Measurements from ENCODE around the gene PIK3CG. TPM values are rescaled to one million over a fixed set of nuclear protein-coding genes. Genes with fewer than 3 reads are reported as not detected.
"Not testable (repeated sequence)": the region's sequence is repeated elsewhere in the genome, so short reads cannot be mapped to it uniquely, and the experiment has no call there.

PIK3CG gene
- polyA plus RNA-seq, 2 donors, result 0.09 to 0.22 TPM

DNA sequence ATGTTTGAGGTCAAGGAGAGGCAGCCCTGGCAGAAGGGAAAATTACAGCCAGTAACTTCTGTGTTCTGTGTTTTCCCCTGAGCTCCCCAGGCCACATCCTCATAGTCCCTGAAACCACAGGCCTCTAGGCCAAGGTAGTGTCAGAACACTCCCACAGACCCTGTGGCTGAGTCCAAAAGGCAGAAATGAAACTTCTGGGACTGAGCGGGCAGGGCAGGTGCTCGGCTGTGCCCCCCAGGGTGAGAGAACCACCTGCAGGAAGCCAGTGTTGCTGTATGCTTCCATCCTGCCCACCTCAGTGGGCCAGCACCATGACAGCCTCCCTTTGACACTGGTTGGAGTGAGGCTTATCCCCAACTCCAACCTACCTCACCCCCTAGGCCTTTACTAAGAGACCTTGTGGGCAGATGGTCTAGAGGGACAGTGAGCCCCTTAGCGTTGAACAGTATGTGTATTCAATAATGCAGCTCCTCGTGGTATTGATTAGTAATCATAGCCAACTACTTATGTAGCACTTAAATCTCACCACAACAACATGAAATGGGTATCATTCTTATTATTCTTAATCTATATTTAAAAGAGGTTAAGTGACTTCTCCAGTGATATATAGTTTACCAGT is 30.3 kb downstream of the PIK3CG start:
- H3K27ac ChIP-seq (ENCODE audit: low read depth in 2 of 2, low read length in 1 of 2), result no peak overlapping the region

DNA sequence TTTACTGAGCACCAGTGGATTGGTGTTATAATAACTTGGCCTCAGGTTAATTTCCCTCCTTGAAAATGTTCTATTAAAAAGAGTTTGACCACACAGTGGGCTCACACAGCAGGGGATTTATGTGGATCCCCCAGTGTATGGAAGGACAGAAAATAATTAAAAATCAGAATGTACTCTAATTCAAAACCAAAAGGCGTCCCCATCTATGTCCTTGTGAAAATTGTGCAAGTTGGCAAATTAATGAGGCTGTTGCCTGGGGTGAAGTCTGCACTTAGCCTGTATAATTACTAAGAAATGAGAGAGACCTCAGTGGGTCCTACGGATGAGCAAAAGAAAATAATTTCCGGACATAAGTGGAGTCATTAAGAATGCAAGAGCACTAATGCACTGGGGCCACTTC is 31.1 kb downstream of the PIK3CG start:
- Histone ChIP-seq H3K36me3 (ENCODE audit: control insufficient read depth in 2 of 2, insufficient read depth in 2 of 2, low read length in 1 of 2) (no peaks in the 10 kb centered on the region), H3K27ac (ENCODE audit: low read depth in 2 of 2, low read length in 1 of 2) (no peak overlapping the region), H3K27me3 (ENCODE audit: control insufficient read depth in 1 of 2, insufficient read depth in 2 of 2, low read length in 2 of 2) (no peaks in the 10 kb centered on the region), H3K9me3 (ENCODE audit: control insufficient read depth in 2 of 2, insufficient read depth in 1 of 2, low read depth in 1 of 2, low read length in 1 of 2) (no peaks in the 10 kb centered on the region), H3K4me3 (ENCODE audit: low read depth in 1 of 2, low read length in 2 of 2) (no peak overlapping the region), H3K4me1 (ENCODE audit: control insufficient read depth in 2 of 2, insufficient read depth in 2 of 2, low read length in 1 of 2) (no peaks in the 10 kb centered on the region)
- 88 to 93% methylated on average over 3 of the region's 3 CpGs for WGBS, 2 donors

More for the DNA sequence above, 30.3 kb downstream of the PIK3CG start:
- Histone ChIP-seq H3K4me3 (ENCODE audit: low read depth in 1 of 2, low read length in 2 of 2) (no peak overlapping the region), H3K36me3 (ENCODE audit: control insufficient read depth in 2 of 2, insufficient read depth in 2 of 2, low read length in 1 of 2) (no peaks in the 10 kb centered on the region), H3K4me1 (ENCODE audit: control insufficient read depth in 2 of 2, insufficient read depth in 2 of 2, low read length in 1 of 2) (no peaks in the 10 kb centered on the region), H3K9me3 (ENCODE audit: control insufficient read depth in 2 of 2, insufficient read depth in 1 of 2, low read depth in 1 of 2, low read length in 1 of 2) (no peaks in the 10 kb centered on the region), H3K27me3 (ENCODE audit: control insufficient read depth in 1 of 2, insufficient read depth in 2 of 2, low read length in 2 of 2) (no peaks in the 10 kb centered on the region)
- 74 to 84% methylated on average over 4 of the region's 4 CpGs for WGBS, 2 donors

DNA sequence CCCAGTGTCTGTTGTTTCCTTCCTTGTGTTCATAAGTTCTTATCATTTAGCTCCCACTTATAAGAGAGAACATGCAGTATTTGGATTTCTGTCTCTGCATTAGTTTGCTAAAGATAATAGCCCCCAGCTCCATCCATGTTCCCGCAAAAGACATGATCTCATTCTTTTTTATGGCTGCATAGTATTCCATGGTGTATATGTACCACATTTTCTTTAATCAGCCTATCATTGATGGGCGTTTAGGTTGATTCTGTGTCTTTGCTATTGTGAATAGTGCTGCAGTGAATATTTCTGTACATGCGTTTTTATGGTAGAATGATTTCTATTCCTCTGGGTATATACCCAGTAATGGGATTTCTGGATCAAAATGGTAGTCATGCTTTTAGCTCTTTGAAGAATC is 32.5 kb downstream of the PIK3CG start:
- not testable (repeated sequence) for H3K36me3 ChIP-seq (ENCODE audit: control insufficient read depth in 2 of 2, insufficient read depth in 2 of 2, low read length in 1 of 2)
- 87 to 89% methylated on average over 3 of the region's 3 CpGs for WGBS, 2 donors

DNA sequence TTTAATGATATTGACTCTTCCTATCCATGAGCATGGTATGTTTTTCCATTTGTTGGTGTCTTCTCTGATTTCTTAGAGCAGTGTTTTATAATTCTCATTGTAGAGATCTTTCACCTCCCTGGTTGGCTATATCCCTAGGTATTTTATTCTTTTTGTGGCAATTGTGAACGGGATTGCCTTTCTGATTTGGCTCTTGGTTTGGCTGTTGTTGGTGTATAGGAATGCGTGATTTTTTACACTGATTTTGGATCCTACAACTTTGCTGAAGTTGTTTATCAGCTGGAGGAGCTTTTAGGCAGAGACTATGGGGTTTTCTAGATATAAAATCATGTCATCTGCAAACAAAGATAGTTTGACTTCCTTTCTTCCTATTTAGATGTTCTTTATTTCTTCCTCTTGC is 33.9 kb downstream of the PIK3CG start:
- H3K27me3 ChIP-seq (ENCODE audit: control insufficient read depth in 1 of 2, insufficient read depth in 2 of 2, low read length in 2 of 2); H3K4me3 ChIP-seq (ENCODE audit: low read depth in 1 of 2, low read length in 2 of 2); H3K27ac ChIP-seq (ENCODE audit: low read depth in 2 of 2, low read length in 1 of 2); H3K4me1 ChIP-seq (ENCODE audit: control insufficient read depth in 2 of 2, insufficient read depth in 2 of 2, low read length in 1 of 2); H3K36me3 ChIP-seq (ENCODE audit: control insufficient read depth in 2 of 2, insufficient read depth in 2 of 2, low read length in 1 of 2); H3K9me3 ChIP-seq (ENCODE audit: control insufficient read depth in 2 of 2, insufficient read depth in 1 of 2, low read depth in 1 of 2, low read length in 1 of 2): not testable (repeated sequence)
- WGBS, 2 donors, result 73 to 85% methylated on average over 2 of the region's 2 CpGs

More for the DNA sequence above, 32.5 kb downstream of the PIK3CG start:
- not testable (repeated sequence) for H3K4me1 ChIP-seq (ENCODE audit: control insufficient read depth in 2 of 2, insufficient read depth in 2 of 2, low read length in 1 of 2); H3K27me3 ChIP-seq (ENCODE audit: control insufficient read depth in 1 of 2, insufficient read depth in 2 of 2, low read length in 2 of 2); H3K27ac ChIP-seq (ENCODE audit: low read depth in 2 of 2, low read length in 1 of 2); H3K4me3 ChIP-seq (ENCODE audit: low read depth in 1 of 2, low read length in 2 of 2); H3K9me3 ChIP-seq (ENCODE audit: control insufficient read depth in 2 of 2, insufficient read depth in 1 of 2, low read depth in 1 of 2, low read length in 1 of 2)

DNA sequence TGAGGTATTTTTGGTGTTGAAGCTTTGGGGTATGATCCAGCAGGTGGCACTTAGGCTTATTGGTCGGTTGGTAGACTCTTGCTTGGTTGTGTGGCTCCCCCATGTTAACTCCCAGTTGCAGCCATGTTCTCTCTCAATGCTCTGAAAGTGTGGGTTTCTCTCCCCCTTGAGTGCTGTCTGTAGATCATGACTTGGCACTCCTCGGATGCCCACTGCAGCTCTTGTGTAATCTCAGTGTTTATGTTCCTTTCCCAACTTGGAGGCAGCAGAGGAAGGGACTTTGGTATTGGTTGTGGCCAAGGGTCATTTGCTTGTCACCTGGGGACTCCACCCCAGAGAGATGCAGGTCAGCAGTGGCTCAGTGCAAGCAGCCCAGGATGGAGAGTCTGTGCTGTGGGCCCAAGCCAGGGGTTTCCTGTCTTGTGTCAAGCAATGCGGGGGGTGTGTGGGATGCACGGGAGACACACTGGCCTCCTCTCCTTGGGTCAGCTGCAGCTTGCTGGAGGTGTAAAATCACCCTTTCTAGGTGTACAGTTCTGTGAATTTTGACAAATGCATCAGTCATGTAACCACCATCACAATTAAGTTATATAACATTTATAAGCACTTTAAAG is 36.9 kb downstream of the PIK3CG start:
- no peaks in the 10 kb centered on the region for H3K36me3 ChIP-seq (ENCODE audit: control insufficient read depth in 2 of 2, insufficient read depth in 2 of 2, low read length in 1 of 2)
- H3K27ac ChIP-seq (ENCODE audit: low read depth in 2 of 2, low read length in 1 of 2), result no peak overlapping the region
- H3K4me3 ChIP-seq (ENCODE audit: low read depth in 1 of 2, low read length in 2 of 2), result no peak overlapping the region
- no peaks in the 10 kb centered on the region for H3K9me3 ChIP-seq (ENCODE audit: control insufficient read depth in 2 of 2, insufficient read depth in 1 of 2, low read depth in 1 of 2, low read length in 1 of 2)
- WGBS, 2 donors, result 87 to 88% methylated on average over 4 of the region's 4 CpGs
- H3K4me1 ChIP-seq (ENCODE audit: control insufficient read depth in 2 of 2, insufficient read depth in 2 of 2, low read length in 1 of 2), result no peaks in the 10 kb centered on the region
- H3K27me3 ChIP-seq (ENCODE audit: control insufficient read depth in 1 of 2, insufficient read depth in 2 of 2, low read length in 2 of 2), result no peaks in the 10 kb centered on the region

DNA sequence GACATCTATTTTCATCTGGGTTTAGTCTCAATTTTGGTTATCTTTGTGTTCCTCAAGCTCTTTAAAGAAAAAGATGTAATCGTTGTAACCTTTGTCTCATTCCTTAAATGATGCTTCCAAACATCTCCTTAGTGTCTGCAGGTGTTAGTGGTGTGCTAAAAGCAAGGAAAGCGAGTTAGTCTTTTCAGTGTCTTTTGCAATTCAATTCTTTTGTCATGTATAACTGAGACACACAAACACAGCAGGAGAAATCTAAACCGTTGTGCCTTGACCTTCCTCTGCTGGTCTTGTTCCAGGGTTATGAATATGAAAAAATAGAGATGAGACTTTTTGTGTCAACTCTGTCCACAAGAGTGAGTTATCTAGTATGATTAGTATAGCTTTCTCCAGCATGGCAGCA is 40.7 kb downstream of the PIK3CG start:
- Histone ChIP-seq H3K36me3 (ENCODE audit: control insufficient read depth in 2 of 2, insufficient read depth in 2 of 2, low read length in 1 of 2) (no peaks in the 10 kb centered on the region), H3K4me3 (ENCODE audit: low read depth in 1 of 2, low read length in 2 of 2) (no peak overlapping the region)
- 40 to 53% methylated on average over 3 of the region's 3 CpGs for WGBS, 2 donors

DNA sequence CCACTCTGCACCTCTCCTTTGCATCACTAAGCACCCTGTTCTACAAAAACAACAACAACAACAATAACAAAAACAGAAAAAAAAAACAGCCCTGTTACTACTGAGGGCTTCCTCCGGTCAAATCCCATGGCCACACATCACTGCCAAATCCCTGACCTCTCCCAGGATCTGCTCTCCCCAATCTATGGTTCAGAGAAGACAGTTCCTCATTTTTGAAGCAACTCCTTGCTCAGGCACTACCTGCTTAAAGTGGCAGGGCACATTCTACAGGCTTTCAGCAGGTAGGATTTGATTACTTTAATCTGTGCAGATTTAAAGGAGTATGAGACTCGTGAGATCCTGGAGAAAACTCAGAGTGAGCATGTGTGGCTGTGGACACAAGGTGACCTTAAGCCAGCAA is 46.9 kb downstream of the PIK3CG start:
- H3K9me3 ChIP-seq (ENCODE audit: control insufficient read depth in 2 of 2, insufficient read depth in 1 of 2, low read depth in 1 of 2, low read length in 1 of 2), result no peaks in the 10 kb centered on the region
- H3K4me3 ChIP-seq (ENCODE audit: low read depth in 1 of 2, low read length in 2 of 2), result no peak overlapping the region
- H3K27ac ChIP-seq (ENCODE audit: low read depth in 2 of 2, low read length in 1 of 2), result no peak overlapping the region
- no peaks in the 10 kb centered on the region for H3K4me1 ChIP-seq (ENCODE audit: control insufficient read depth in 2 of 2, insufficient read depth in 2 of 2, low read length in 1 of 2)
- WGBS, 2 donors, result 66% methylated on average over 2 of the region's 2 CpGs
- no peaks in the 10 kb centered on the region for H3K27me3 ChIP-seq (ENCODE audit: control insufficient read depth in 1 of 2, insufficient read depth in 2 of 2, low read length in 2 of 2)
- H3K36me3 ChIP-seq (ENCODE audit: control insufficient read depth in 2 of 2, insufficient read depth in 2 of 2, low read length in 1 of 2), result no peaks in the 10 kb centered on the region

More for the DNA sequence above, 40.7 kb downstream of the PIK3CG start:
- no peaks in the 10 kb centered on the region for H3K27me3 ChIP-seq (ENCODE audit: control insufficient read depth in 1 of 2, insufficient read depth in 2 of 2, low read length in 2 of 2)
- H3K27ac ChIP-seq (ENCODE audit: low read depth in 2 of 2, low read length in 1 of 2), result no peak overlapping the region
- no peaks in the 10 kb centered on the region for H3K4me1 ChIP-seq (ENCODE audit: control insufficient read depth in 2 of 2, insufficient read depth in 2 of 2, low read length in 1 of 2)
- no peaks in the 10 kb centered on the region for H3K9me3 ChIP-seq (ENCODE audit: control insufficient read depth in 2 of 2, insufficient read depth in 1 of 2, low read depth in 1 of 2, low read length in 1 of 2)

DNA sequence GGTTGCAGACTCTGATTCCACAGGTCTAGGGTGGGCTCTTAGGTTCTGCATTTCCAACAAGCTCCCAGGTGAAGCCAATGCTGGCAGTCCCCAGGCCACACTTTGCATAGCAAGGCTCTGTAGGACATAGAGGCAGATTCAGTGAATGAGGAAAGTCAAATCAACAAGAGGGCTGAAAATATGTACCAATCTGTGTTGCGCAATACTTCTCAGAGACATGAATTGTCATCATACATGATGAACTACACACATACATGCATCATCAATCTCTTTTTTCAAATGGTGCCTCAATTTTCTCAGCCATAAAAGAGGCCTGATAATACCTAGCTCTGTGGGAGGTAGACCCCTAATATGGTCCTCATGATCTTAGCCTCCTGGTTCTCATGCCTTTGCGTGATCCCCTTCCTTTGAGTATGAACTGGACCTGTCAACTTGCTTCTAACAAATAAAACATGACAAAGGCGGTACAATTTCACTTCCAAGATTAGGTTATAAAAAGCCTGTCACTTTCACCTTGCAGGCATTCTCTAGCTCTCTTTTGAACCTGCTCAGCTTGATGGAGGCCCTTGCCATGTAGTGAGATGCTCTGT is 49.0 kb downstream of the PIK3CG start:
- Histone ChIP-seq H3K27ac (ENCODE audit: low read depth in 2 of 2, low read length in 1 of 2) (no peak overlapping the region), H3K4me1 (ENCODE audit: control insufficient read depth in 2 of 2, insufficient read depth in 2 of 2, low read length in 1 of 2) (no peaks in the 10 kb centered on the region), H3K27me3 (ENCODE audit: control insufficient read depth in 1 of 2, insufficient read depth in 2 of 2, low read length in 2 of 2) (no peaks in the 10 kb centered on the region), H3K4me3 (ENCODE audit: low read depth in 1 of 2, low read length in 2 of 2) (no peak overlapping the region), H3K9me3 (ENCODE audit: control insufficient read depth in 2 of 2, insufficient read depth in 1 of 2, low read depth in 1 of 2, low read length in 1 of 2) (no peaks in the 10 kb centered on the region), H3K36me3 (ENCODE audit: control insufficient read depth in 2 of 2, insufficient read depth in 2 of 2, low read length in 1 of 2) (no peaks in the 10 kb centered on the region)
- 95 to 96% methylated on average over 3 of the region's 3 CpGs for WGBS, 2 donors

DNA sequence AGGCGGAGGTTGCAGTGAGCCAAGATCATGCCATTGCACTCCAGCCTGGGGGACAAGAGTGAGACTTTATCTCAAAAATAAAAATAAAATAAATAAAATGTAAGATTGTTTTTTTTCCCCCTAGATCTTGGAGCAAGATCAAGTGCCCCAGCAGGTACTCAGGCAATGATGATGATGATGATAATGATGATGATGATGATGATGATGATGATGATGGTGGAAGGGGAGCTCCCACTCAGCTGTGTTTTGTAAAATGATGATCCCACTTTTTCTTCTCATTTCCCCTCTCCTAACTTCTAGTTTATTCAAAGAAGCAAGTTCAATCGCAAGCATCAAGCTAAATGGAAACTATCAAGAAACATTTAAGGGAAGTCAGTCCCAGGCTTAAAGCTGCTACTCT is 50.3 kb downstream of the PIK3CG start:
- Histone ChIP-seq H3K4me1 (ENCODE audit: control insufficient read depth in 2 of 2, insufficient read depth in 2 of 2, low read length in 1 of 2) (no peaks in the 10 kb centered on the region), H3K9me3 (ENCODE audit: control insufficient read depth in 2 of 2, insufficient read depth in 1 of 2, low read depth in 1 of 2, low read length in 1 of 2) (no peaks in the 10 kb centered on the region), H3K27me3 (ENCODE audit: control insufficient read depth in 1 of 2, insufficient read depth in 2 of 2, low read length in 2 of 2) (no peaks in the 10 kb centered on the region), H3K27ac (ENCODE audit: low read depth in 2 of 2, low read length in 1 of 2) (no peak overlapping the region), H3K4me3 (ENCODE audit: low read depth in 1 of 2, low read length in 2 of 2) (no peak overlapping the region), H3K36me3 (ENCODE audit: control insufficient read depth in 2 of 2, insufficient read depth in 2 of 2, low read length in 1 of 2) (no peaks in the 10 kb centered on the region)
- WGBS, 2 donors, result 54 to 88% methylated on average over 2 of the region's 2 CpGs

DNA sequence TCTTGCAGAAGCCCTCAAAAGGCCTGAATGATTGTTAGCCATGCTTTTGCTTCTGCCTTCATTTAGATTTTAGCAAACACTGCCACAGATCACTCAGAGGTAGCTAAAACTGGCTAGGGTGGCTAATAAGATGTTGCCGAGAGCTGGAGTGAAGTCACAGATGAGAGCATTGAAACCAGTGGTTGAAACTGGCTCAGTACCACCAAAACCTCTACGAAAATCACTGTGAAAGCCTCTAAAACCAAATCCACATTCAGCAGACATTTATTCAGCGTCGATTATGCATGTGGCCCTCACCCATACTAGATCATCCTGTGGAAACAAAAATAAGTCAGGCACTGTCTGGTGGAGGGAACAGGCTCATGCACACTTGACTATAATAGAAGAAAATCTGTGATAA is 50.8 kb downstream of the PIK3CG start:
- Histone ChIP-seq H3K27ac (ENCODE audit: low read depth in 2 of 2, low read length in 1 of 2) (no peak overlapping the region), H3K36me3 (ENCODE audit: control insufficient read depth in 2 of 2, insufficient read depth in 2 of 2, low read length in 1 of 2) (no peaks in the 10 kb centered on the region), H3K9me3 (ENCODE audit: control insufficient read depth in 2 of 2, insufficient read depth in 1 of 2, low read depth in 1 of 2, low read length in 1 of 2) (no peaks in the 10 kb centered on the region), H3K4me3 (ENCODE audit: low read depth in 1 of 2, low read length in 2 of 2) (no peak overlapping the region), H3K4me1 (ENCODE audit: control insufficient read depth in 2 of 2, insufficient read depth in 2 of 2, low read length in 1 of 2) (no peaks in the 10 kb centered on the region), H3K27me3 (ENCODE audit: control insufficient read depth in 1 of 2, insufficient read depth in 2 of 2, low read length in 2 of 2) (no peaks in the 10 kb centered on the region)
- 69 to 78% methylated on average over 4 of the region's 4 CpGs for WGBS, 2 donors
